ENCODE measurements around the gene PCNX1.
"Not testable (repeated sequence)": the region's sequence is repeated elsewhere in the genome, so short reads cannot be mapped to it uniquely, and the experiment has no call there.

Gene PCNX1

DNA sequence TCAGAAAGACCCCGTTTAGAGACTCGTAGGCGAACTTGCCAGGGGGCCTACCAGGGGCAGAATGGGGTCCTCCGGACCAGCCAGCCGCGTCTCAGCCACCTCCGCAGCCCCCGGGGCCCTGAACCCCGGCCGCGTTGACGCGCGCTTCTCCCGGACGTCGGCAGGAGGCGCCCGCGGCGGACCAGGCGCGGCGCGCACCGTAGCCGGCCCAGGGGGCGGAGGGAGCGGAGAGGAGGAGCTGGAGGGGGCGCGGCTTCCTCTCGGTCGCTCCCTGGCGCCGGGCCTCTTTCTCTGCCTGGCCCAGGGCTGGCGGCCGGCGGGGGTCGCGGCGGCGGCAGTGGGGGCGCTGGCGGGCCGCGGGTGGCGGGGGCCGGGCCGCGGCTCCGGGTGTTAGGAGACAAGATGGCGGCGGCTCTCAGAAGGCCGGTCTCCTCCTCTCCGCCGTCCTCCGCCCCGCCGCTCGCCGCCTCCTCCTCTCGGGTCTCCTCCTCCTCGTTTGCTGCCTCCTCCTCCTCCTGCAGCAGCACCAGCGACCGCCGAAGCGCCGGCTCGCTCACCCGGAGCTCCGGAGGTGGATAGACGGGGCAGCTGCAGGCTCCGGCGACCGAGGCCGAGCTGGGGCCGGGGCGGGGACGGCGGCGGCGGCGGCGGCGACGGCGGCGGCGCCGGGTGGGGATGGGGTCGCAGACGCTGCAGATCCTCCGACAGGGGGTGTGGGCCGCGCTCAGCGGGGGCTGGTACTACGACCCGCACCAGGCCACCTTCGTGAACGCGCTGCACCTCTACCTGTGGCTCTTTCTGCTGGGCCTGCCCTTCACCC is at the start of gene PCNX1:
Gene PCNX1 (plus strand): TSS at position 284 of the 820 bp plus-strand sequence. CDS start 392 bp downstream, at position 676.
- no peak for FAIRE-seq

DNA sequence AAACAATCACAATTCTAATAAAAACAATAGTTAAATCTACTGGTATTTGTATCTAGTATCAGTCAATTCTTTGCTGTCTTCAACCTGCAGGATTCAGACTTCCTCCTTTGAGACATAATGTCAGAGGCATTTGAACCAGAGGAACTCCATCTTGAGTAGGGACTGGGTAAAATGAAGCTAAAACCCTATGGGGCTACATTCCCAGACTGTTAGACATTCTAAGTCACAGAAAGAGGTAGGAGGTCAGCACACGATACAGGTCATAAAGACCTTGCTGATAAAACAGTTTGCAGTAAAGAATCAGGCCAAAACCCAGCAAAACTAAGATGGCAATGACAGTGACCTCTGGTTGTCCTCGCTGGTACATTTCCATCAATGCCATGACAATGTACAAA is 49.8 kb upstream of the PCNX1 start:
- FAIRE-seq, result no peak

DNA sequence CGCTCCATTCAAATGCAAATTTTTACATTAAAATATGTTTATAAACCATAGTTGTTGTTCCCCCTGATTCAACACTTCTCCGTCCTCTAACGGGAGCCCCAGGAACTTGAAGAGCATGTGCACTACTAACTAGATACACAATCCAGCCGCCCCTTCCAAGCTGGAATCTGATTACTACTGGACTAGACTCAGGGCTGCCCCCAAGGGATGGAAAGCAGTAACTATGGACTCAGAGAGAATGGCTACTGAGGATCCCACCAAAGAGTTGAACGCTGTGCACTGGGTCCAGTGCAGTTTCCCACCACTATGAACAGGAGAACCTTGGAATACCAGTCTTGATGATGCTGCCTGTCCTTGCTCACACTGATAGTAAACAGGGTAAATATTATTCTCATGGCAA is 48.6 kb upstream of the PCNX1 start:
- FAIRE-seq, result no peak

DNA sequence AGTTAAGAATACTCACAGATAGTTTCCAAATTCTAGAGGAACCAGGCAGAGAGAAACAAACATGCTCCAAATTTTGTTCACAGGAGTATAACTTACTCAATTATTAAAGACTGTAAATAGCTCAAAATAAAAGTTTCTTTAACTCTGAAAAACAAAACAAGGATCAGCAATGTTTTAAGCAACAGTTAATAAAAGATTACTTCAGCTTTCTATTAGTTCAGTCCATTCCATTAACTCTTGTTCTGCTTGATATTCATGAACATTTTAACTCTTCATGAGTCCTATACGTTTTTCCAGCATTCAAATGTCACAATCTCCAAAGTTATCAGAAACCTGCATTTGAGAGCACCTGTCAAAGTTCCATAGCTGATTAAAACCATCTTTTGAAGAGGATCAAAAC is 40.3 kb upstream of the PCNX1 start:
- FAIRE-seq, result not testable (repeated sequence)

DNA sequence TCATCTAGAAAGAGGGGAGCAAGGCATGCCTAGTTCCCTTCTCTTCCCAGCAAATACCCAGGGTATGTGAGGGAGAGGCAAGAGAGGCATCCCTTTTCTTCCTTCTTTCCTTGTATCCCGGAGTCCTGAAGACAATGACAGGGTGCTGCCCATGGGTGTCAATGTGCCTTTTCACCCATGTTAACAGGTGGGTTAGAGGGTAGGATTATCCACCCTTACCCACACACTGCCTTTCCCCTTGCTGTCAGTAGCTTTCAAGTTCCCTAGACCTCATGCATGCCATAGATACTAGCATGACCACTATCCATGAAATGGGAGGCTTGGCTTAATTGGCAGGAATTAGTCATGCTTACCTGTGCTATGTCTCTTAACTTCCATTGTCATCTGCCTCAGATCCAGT is 36.3 kb upstream of the PCNX1 start:
- no peak for FAIRE-seq

DNA sequence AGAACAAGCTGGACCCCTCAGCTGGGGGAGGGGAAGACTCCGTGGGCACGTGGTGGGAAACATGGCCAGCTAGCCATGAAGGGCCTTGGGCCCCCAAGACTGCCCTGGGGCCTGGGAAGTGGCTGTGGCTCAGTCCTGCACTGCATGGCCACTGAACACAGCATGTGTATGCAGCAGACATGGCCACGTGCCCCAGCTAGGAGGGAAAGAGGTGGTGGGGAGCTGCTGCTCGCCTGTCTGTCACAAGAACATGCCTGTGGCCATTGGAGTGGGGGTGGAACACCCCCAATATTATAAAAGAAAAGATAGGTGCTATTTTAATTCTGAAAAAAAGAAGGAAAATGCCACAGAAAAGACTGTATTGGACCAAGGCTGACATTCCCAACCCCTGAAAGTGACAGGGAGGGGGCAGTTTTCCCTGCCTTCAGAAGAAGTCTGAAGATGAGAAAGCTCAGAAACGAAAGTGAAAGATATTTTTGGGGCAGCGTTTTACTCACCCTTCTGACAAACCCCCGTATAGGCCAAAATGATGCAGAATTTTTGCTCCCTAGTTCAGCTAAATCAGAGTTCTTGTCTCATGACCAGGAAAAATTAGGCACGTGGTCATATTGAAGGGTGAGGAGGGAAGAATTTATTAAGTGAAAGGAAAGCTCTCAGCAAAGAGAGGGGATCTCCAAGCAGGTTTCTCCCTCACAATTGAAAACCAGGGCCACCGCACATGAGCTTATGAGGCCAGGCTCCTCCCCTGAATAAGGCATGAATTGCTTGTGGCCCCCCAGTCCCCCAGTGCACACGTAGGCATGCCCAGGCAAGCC is 35.2 kb upstream of the PCNX1 start:
- FAIRE-seq, result no peak

DNA sequence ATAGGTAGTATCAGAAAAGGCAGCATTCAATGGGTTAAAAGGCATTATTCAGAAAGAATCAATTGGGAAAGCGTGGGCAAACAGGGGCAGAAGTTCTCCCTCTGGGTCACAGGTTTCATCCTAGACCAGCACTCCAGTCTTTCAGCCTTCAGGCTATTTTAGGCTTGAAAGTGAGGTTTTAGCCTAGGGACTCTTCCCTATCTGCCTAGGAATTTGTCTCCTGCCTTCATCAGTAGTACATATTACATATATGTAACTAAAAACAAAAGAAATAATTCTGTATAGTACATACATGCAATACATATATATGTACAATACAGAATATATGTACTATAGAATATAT is 34.6 kb upstream of the PCNX1 start:
- FAIRE-seq, result no peak

DNA sequence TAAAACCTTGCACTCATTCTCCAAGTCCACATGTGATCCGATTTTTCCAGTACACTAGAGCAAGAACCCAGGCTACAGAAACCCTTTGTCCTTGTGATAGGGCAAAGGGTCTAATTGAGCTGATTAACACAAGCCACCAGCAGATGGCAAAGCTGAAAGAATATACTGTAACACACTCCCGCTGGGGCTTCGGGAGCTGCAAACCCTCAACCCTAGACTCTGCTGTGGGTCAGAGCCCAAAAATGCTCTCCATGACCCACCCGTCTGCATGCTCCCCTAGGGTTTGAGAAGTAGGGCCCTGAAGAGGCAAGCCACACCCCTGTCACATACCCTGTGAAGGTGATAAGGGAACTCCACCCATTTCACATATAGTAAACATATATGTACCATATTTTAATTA is 33.6 kb upstream of the PCNX1 start:
- no peak for FAIRE-seq

DNA sequence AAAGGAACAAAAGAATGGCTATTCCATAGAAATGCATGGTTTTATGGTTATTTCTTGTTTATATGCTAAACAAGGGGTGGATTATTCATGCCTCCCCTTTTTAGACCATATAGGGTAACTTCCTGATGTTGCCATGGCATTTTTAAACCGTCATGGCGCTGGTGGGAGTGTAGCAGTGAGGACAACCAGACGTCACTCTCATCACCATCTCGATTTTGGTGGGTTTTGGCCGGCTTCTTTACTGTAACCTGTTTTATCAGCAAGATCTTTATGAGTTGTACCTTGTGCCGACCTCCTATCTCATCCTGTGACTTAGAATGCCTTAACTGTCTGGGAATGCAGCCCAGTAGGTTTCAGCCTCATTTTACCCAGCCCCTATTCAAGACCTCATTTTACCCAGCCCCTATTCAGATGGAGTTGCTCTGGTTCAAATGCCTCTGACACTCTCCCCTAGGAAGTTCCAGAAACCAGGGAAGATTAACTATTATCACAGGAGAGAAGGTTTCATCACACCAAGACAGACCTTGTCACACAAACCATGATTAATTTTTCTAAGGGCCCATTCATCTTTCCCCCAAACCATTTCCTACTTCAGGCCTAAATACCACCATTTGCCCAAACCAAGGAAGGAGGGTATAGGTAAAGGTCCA is 31.3 kb upstream of the PCNX1 start:
- not testable (repeated sequence) for FAIRE-seq

DNA sequence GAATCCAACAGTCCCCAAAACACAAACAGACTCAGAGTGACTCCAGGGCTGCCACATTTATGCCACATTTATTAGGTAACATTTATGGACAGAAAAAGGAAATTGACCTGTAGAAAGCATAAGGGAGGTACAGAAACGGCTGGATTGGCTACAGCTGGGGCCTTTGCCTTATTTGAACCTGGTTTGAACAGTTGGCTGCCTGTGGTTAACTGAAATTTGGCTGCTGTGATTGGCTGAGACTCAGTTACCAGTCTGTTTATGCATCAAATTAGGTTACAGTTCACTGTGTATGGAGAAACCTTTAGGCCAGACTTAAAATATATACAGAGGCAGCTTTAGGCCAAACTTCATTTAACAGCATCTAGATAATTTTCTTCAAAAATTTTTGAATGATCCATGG is 27.8 kb upstream of the PCNX1 start:
- FAIRE-seq, result no peak

DNA sequence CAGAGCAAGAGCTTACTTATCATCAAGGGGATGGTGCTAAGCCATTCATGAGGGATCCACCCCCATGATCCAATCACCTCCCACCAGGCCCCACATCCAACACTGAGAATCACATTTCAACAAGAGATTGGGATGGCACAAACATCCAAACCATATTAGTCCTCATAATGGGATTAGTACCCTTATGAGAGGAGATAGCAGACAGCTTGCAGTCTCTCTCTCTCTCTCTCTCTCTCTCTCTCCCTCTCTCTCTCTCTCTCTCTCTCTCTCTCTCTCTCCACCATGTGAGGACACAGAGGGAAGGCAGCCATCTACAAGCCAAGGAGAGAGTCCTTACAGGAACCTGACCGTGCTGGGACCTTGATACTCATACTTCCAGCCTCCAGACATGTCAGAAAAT is 26.4 kb upstream of the PCNX1 start:
- FAIRE-seq, result not testable (repeated sequence)

DNA sequence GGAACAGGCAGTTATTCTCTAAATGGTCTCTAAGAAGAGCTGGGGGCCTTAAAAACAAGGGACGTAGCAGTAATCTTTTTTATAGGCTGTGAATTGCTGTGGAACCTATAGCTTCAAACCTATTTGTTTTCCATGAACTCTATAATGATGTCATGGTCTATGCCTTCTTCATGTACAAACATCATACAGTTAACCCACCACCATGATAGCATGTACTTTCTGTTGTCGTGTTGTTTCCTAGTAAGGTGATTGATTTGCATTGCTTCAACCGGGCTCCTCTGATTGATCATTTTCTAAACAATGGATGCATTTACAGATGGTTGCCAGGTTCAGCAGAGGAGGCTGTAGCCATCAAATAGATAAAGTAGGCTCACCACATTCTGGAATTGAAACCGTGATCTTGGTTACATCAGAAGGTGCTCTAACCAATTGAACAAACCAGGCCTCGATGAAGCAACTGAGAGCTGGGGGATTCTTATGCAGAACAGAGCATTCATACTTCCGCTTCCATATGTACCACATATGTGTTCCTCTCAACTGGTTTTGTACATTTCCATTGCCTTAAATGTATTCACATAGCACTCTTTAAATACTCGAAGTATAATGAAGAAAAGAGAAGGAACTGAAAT is 25.6 kb upstream of the PCNX1 start:
- no peak for FAIRE-seq

DNA sequence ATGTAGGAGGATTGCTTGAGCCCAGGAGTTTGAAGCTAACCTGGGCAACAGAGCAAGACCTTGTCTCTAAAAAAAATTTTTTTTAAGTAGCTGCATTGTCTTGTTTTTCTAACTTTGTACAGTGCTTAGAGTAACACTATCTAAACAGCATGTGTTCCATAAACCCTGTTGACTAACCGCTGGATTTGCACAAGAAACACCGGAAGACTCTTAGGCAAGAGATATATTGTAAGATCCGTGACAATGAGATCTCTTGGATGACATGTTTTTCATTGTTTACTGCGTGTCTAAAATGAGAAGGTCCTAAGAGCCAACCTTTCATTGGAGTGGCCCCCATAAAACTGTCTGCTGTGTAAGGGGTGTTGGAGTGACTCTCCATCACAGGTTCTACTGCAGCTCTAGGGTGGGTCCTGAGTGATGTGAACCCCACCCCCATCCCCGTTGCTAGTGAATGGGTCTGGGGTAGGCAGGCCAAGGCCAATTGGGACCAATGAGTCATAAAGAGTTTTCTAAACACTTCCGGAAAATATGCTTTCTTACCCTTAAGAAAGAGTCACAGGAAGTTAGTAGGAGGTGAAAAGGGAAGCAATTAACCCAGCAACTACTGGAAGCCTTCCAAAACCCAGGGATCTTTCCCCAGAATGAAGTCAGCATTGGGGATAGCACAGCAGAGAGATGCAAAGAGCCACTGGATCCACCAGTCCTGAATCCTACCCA is 24.3 kb upstream of the PCNX1 start:
- FAIRE-seq, result no peak

DNA sequence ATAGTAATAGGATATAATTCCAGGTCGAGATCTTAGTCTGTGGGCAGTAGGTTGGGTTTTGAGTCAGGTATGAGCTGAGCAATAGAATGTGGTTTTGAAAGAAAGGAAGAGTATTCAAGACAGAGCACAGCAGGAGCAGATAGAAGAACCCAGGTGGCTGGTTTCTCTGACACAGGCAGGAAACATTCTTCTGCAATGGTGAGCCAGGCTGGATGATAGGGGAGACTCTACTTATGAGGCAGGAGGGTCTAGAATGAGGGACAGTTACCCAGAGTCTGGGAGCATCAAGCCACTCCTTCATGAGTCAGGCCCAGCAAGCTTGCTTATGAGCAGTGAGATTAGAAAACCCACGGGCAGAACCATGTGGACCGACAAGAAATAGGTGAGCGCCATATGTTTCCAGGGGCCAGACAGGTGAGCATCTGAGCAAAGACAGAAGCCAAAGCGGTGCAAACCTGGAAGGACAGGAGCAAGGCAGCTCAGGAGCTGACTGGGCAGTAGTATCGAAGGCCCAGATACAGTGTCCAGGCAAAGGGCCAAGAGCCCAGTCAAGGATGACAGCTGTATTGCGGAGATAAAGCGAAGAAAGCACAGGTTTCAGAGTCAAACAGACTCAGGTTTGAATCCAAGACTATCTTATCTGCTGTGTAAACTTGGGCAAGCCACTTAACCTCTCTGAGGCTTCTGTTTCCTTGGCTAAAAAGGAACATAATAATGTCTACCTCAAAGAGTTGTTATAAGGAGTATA is 22.5 kb upstream of the PCNX1 start:
- FAIRE-seq, result no peak

DNA sequence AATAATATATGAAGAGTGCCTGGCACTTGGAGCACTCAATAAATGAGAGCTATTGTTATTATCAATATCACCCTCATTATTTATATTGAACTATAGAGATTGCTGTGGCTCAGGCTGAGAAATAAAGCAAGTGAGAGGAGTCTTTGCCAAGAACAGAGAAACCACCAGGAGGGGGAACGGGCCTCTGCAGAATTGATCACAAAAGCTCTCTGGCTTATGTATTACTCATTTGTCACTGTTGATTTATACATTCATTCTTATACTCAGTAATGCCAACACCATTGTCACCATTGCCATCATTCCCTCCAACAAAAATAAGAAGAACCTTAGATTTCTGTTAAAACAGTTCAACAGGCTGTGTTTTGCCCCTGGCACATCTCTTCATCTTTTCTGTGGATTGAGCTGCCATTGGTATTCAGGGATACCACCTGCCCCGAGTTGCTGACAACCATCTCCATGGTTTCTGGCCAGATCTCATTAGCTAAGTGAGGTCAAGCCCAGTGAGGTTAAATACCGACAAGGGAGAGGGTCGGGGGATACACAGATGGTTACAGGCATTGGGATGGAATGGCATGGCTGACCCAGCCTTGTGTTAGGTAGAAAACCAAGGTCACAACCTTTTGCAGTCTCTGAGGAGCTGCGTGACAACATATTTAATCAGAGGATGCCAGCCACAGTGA is 21.8 kb upstream of the PCNX1 start:
- FAIRE-seq, result no peak

DNA sequence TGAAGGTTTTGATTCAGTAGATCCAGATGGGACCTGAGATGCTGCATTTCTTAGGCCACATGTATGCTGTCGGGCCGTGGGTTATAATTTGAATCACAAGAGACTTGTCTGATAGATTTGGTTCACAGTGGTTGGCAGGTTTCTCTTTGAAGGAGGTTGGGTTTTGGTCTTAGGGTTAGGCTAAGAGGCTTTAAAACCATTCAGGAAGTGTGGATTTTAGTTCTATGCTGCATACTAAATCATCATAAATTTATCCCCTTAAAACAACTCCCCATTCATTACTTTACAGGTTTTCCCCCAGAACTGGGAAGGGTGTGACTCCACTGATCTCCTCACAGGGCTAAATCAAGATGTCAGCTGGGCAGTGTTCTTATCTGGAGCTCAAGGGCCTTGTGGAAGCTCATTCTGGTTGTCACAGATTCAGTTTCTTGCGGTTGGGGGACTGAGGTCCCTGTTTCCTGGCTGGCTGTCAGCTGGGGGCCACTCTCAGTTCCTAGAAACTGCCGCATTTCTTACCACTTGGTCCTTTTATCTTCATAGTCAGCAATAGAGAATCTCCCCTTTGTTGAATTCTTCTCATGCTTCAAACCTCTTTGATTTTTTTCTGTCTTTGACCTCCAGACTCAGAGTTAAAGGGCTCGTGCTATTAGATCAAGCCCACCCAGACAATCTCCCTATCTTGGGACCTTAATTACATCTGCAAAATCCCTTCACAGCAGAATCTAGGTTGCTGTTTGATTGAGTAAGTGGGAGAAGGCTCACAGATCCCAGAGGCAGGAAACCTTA is 20.6 kb upstream of the PCNX1 start:
- FAIRE-seq, result no peak

DNA sequence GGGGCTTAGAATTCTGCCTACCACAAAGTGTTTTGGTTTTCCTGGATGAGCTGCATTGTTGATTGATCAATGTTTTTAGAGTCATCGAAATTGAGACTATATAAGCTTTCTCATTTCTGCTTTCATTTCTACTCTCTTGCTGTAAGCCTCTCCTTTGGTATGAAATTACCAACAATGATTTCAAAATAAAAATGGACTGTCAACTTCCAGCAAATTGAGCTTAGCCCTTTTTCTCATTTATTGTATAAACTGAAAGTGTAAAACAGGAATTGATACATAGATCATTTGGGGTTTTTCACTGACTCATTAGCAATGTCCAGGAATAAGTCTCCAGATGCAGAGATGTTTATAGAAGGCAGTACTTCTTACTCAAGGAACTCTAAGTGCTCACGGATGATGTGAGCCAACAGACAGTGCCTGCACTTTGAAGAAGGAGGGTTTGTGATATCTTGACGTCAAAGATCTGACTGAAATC is 20.0 kb upstream of the PCNX1 start:
- no peak for FAIRE-seq

DNA sequence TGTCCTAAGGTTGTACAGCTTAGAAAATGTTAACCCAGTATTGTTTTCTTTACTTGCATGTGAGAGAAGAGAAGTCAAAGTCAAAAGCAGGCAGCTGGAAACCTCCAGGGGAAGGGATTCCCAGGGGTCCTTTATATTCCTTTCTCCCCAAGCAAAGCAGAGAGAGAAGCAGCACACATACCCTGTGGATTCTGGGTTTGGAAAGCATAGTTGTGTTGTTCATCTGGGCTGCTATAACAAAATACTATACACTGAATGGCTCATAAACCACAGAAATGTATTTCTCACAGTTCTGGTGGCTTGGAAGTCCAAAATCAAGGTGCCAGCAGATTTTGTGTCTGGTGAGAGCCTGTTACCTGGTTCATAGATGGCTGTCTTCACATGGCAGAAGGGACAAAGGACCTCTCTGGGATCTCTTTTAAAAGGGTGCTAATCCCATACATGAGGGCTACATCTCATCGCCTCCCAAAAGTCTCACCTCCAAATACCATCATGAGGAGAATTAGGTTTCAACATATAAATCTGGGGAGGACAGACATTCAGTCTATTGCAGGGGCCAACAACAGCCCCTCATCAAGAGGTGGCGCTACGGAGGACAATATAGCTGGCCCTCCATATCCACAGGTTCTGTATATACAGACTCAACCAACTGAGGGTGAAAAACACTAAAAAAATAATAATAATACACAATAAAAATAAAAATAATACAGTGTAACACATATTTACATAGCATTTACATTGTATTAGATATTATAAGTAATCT is 19.3 kb upstream of the PCNX1 start:
- FAIRE-seq, result no peak

DNA sequence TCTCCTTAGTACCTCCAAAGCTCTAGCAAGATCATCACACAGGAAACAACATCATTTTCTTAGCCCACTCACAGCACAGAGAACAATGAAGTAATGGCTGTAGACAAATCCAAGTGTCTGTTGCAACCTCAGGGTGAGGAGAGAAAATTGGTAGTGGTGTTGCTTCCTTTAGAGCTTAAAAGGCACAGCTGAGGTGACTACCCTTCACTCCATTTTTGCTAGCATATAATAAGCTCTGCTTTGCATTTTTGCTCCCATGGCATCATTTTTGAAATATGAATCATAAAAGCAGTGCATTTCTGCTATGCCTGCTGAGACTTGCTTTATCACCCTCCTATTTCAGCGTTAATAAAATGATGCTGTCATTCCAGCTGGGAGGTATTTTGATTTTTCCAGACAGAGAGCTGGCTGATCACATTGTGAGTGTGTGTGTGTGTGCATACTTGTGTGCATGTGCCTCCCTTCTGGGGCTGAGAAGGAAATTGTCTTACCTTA is 18.5 kb upstream of the PCNX1 start:
- no peak for FAIRE-seq

Measured in A204.1 (cell line).